Uterus (tissue), 4 donors: ENCODE measurements around the gene TDRD1. TPM values are rescaled to one million over a fixed set of nuclear protein-coding genes. Genes with fewer than 3 reads are reported as not detected.

ENCODE experiments used
- DNase-seq, 2 donors: peaks; one replicate each; pipeline ENCODE4 v3.0.0-alpha.2; 2019 to 2020
- H3K27ac ChIP-seq, 2 donors: fragments of 200-600 bp; sonication (generic); 1 replicate in 1 of 2; 2 replicates in 1 of 2; pipeline ENCODE4 v1.5.1; 2016 to 2018
- H3K27me3 ChIP-seq, 2 donors: fragments of 200-600 bp; sonication (generic); one replicate each; pipeline ENCODE4 v1.5.1; 2018 to 2019; ENCODE audit warnings: control low read depth in 1 of 2
- H3K36me3 ChIP-seq, 2 donors: fragments of 200-600 bp; sonication (generic); one replicate each; pipeline ENCODE4 v1.5.1; 2019; ENCODE audit warnings: control low read depth in 1 of 2
- H3K4me1 ChIP-seq, 2 donors: fragments of 200-600 bp; sonication (generic); one replicate each; pipeline ENCODE4 v1.5.1; 2018 to 2019; ENCODE audit warnings: control low read depth in 1 of 2
- H3K4me3 ChIP-seq, 2 donors: fragments of 200-600 bp; sonication (generic); 1 replicate in 1 of 2; 2 replicates in 1 of 2; pipeline ENCODE4 v1.5.1; 2018 to 2019; ENCODE audit warnings: mild to moderate bottlenecking in 1 of 2
- H3K9me3 ChIP-seq, 2 donors: fragments of 200-600 bp; sonication (generic); one replicate each; pipeline ENCODE4 v1.5.1; 2019; ENCODE audit warnings: control low read depth in 1 of 2
- POLR2A ChIP-seq, 2 donors: fragments of 450-650 bp; IDR thresholded peaks; one replicate each; pipeline ENCODE4 v1.6.1; 2016; ENCODE audit warnings: antibody characterized with exemption in 2 of 2, mild to moderate bottlenecking in 1 of 2, moderate library complexity in 1 of 2
- intact Hi-C: fragments of 100-400 bp; cut with DNase I; formaldehyde crosslinking; loops from one replicate; pipeline ENCODE4 v1.15.1; 2023; ENCODE audit warnings: low total_unique reads
- total RNA-seq, 4 donors: library from RNA; depleted of rRNA in 3 of 4; stranded (reverse); fragments of >200 nt in 3 of 4; gene quantifications; one replicate each; pipeline versions ENCODE4 v1.1.0 to v1.2.4, GENCODE V29; 2014 to 2023
- TF ChIP-seq, protein P1 (sequence below), 4 experiments: fragments of 200-600 bp in 2 of 4; fragments of 450-650 bp in 2 of 4; sonication (generic) in 2 of 4; IDR thresholded peaks; one replicate each; pipeline ENCODE4 v1.5.1; 2016 to 2019; ENCODE audit warnings: antibody characterized with exemption in 4 of 4, mild to moderate bottlenecking in 2 of 4, moderate library complexity in 1 of 4
- donor health status: DM: yes; HTN: yes; CAD: no.

TDRD1 gene
- total RNA-seq, 4 donors from 2014 or later: 0.49 to 1.5 TPM; not detected in 2

DNA sequence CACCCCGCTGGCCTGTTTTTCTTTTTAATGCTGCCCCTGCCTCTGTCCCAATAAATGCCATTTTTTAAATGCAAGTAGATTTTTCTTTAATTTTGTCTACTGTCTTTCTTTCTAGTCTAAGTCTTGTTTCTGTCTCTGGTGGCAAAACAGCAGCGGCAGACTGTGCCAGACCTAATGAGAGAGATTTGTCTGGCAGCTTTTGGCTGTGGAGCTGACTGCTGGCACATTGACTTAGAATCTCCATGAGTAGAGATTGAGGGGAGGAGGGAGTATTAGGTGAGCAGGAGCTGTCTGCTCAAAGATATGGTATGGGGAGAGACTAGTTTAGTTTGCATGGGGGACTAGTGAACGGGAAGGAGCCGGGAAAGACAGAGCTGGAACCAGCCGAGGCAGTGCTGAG is 72.9 kb downstream of the TDRD1 start:
- no peak for DNase-seq
- H3K4me1 ChIP-seq: no peaks in the 10 kb centered on the region
- intact Hi-C loops: no loop called here
- H3K27me3 ChIP-seq: no peaks in the 10 kb centered on the region
- H3K36me3 ChIP-seq: no peaks in the 10 kb centered on the region
- H3K27ac ChIP-seq: no peak overlapping the region
- no peak overlapping the region for H3K4me3 ChIP-seq
- TF ChIP-seq POLR2A (IDR thresholded peaks at IDR 0.05): no peak
- TF ChIP-seq, protein P1, sequence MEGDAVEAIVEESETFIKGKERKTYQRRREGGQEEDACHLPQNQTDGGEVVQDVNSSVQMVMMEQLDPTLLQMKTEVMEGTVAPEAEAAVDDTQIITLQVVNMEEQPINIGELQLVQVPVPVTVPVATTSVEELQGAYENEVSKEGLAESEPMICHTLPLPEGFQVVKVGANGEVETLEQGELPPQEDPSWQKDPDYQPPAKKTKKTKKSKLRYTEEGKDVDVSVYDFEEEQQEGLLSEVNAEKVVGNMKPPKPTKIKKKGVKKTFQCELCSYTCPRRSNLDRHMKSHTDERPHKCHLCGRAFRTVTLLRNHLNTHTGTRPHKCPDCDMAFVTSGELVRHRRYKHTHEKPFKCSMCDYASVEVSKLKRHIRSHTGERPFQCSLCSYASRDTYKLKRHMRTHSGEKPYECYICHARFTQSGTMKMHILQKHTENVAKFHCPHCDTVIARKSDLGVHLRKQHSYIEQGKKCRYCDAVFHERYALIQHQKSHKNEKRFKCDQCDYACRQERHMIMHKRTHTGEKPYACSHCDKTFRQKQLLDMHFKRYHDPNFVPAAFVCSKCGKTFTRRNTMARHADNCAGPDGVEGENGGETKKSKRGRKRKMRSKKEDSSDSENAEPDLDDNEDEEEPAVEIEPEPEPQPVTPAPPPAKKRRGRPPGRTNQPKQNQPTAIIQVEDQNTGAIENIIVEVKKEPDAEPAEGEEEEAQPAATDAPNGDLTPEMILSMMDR (IDR thresholded peaks at IDR 0.05): no peak
- no peaks in the 10 kb centered on the region for H3K9me3 ChIP-seq

DNA sequence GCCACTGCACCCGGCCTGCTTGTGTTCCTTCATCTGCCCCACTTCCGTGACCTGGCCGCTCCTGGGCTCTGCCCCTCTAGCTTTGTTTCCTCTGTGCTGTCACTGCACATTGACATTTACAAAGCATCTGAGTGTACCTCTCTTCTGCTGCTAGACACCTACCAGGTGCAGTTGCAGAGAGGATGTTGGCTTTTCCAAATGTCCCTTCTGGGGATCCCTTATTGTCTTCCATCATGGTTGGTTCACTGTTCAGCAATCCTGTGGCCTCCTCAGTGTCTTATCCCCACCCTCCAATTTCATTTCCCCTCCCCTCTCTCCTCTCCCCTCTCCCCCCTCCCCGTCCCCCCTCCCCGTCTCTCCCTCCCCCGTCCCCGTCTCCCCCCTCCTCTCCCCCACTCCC is 73.7 kb downstream of the TDRD1 start:
- Histone ChIP-seq H3K27me3 (no peaks in the 10 kb centered on the region), H3K4me1 (no peaks in the 10 kb centered on the region), H3K36me3 (no peaks in the 10 kb centered on the region), H3K27ac (no peak overlapping the region), H3K4me3 (no peak overlapping the region), H3K9me3 (no peaks in the 10 kb centered on the region)
- intact Hi-C loops: no loop called here
- TF ChIP-seq, protein P1 (IDR thresholded peaks at IDR 0.05): no peak
- no peak for TF ChIP-seq POLR2A (IDR thresholded peaks at IDR 0.05)
- no peak for DNase-seq

DNA sequence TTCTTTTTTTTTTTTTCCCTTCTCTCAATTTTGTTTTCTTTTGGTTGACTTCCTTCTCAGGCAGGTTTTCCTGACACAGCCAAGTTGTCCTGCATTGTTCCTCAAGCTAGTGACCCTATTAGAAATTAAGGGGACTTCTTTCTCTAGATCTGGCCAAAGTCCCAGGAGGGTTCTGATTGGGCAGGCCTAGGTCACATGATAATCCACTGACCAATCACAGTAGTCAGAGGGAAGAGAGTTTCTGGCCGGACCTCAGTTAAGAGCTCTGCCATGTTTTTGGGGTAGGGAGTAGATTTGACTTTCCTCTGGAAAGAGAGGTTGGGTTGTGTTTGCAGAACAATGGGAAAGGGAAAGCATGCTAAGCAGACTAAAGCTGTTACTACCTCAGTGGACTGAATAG is 76.1 kb downstream of the TDRD1 start:
- H3K36me3 ChIP-seq: no peaks in the 10 kb centered on the region
- H3K4me3 ChIP-seq: no peak overlapping the region
- no peaks in the 10 kb centered on the region for H3K9me3 ChIP-seq
- H3K27me3 ChIP-seq: no peaks in the 10 kb centered on the region
- H3K27ac ChIP-seq: no peak overlapping the region
- intact Hi-C loops: no loop called here
- H3K4me1 ChIP-seq: peaks cover 0 to 4% of the 10 kb centered on the region in 2 donors
- TF ChIP-seq, protein P1 (IDR thresholded peaks at IDR 0.05): no peak
- no peak for TF ChIP-seq POLR2A (IDR thresholded peaks at IDR 0.05)
- DNase-seq: no peak

DNA sequence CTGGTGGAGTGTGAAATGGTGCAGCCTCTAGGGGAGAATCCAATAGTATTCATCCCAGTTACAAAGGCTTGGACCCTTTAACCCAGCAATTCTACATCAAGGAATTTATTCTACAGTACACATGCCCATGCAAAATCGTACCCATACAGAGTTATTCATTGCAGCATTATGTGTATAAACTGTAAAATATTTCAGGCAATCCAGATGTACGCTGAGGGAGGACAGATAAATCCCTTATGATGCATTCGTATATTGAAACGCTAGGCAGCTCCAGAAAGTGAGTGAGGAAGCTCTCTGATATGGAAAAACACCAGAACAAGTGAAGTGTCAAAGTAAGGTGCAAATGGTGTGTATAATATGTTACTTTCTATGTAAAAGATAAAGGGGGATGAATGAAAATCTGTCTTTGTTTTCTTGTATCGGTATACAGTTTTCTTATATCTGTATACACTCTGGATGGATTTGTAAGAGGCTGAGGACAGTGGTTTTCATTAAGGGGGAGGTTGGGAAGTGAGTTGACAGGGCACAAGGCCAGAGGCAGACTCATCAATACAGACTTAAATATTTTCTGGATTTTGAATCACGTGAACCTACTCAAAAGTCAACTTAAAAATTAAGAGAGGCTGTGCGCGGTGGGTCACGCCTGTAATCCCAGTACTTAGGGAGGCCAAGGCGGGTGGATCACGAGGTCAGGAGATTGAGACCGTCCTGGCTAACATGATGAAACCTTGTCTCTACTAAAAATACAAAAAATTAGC is 77.0 kb downstream of the TDRD1 start:
- DNase-seq: no peak
- intact Hi-C loops: no loop called here
- no peak for TF ChIP-seq POLR2A (IDR thresholded peaks at IDR 0.05)
- TF ChIP-seq, protein P1 (IDR thresholded peaks at IDR 0.05): no peak

DNA sequence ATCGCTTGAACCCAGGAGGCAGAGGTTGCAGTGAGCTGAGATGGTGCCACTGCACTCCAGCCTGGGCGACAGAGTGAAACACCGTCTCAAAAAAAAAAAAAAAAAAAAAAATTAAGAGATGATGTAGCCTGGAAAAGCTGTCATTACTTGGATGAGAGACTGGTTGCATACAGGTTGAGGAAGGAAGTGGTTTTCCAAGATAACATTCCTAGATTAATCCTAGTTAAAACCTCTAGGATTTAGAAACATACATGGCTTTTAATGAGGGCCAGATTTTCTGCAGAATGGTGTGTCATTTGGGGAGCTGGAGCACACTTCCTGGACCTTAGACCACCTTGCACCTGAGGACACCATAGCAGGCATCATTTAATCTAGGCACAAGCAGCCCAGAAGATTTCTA is 77.7 kb downstream of the TDRD1 start:
- no peak for DNase-seq
- TF ChIP-seq, protein P1 (IDR thresholded peaks at IDR 0.05): no peak
- TF ChIP-seq POLR2A (IDR thresholded peaks at IDR 0.05): no peak
- H3K36me3 ChIP-seq: no peaks in the 10 kb centered on the region
- peaks cover 0 to 4% of the 10 kb centered on the region in 2 donors for H3K4me1 ChIP-seq
- H3K27me3 ChIP-seq: no peaks in the 10 kb centered on the region
- H3K4me3 ChIP-seq: no peak overlapping the region
- intact Hi-C loops: no loop called here
- peak overlapping the region in 1 of 2 donors; percentile 40 for H3K27ac ChIP-seq
- no peaks in the 10 kb centered on the region for H3K9me3 ChIP-seq

More for the DNA sequence above, 77.0 kb downstream of the TDRD1 start:
- Histone ChIP-seq H3K36me3 (no peaks in the 10 kb centered on the region), H3K27me3 (no peaks in the 10 kb centered on the region), H3K4me1 (peaks cover 0 to 4% of the 10 kb centered on the region in 2 donors), H3K9me3 (no peaks in the 10 kb centered on the region), H3K27ac (no peak overlapping the region), H3K4me3 (no peak overlapping the region)
